HG03196 (cell line): ENCODE data around the gene NUDT21.
"Not testable (repeated sequence)": the region's sequence is repeated elsewhere in the genome, so short reads cannot be mapped to it uniquely, and the experiment has no call there.

Experiments used
- ATAC-seq: cut with Tn5 transposase; IDR thresholded peaks from one replicate; pipeline ENCODE4 v1.9.1; 2021; ENCODE audit not compliant: unreplicated experiment

NUDT21 gene

GRCh38 chr16:56450986-56451752 lies at the start of gene NUDT21, which contains the start of gene OGFOD1:
Gene NUDT21, minus strand, starts transcription at chr16:56451332. Its CDS starts 130 bp downstream, at chr16:56451202.
Gene OGFOD1, plus strand, starts transcription at chr16:56451554. Its CDS starts 59 bp downstream, at chr16:56451613.
- ATAC-seq, result peak; percentile 98

GRCh38 chr16:56493815-56494214 lies 42.7 kb upstream of the NUDT21 start:
- ATAC-seq, result no peak

GRCh38 chr16:56493126-56493525 lies 42.0 kb upstream of the NUDT21 start:
- no peak for ATAC-seq

- no peak for ATAC-seq
These were observed 40.6 kb upstream of the NUDT21 start for GRCh38 chr16:56491657-56492261.

GRCh38 chr16:56488868-56489267 lies 37.7 kb upstream of the NUDT21 start:
- ATAC-seq, result not testable (repeated sequence)

- no peak for ATAC-seq
These were observed 36.9 kb upstream of the NUDT21 start for GRCh38 chr16:56488035-56488434.

- ATAC-seq, result no peak
These were observed 32.3 kb upstream of the NUDT21 start for GRCh38 chr16:56483394-56483793.

GRCh38 chr16:56482683-56483236 lies 31.6 kb upstream of the NUDT21 start:
- ATAC-seq, result no peak

GRCh38 chr16:56481468-56482122 lies 30.5 kb upstream of the NUDT21 start:
- ATAC-seq, result no peak

GRCh38 chr16:56480776-56481467 lies 29.8 kb upstream of the NUDT21 start:
- no peak for ATAC-seq

- no peak for ATAC-seq
These were observed 28.3 kb upstream of the NUDT21 start for GRCh38 chr16:56479469-56479868.

GRCh38 chr16:56478281-56479049 lies 27.3 kb upstream of the NUDT21 start:
- ATAC-seq, result no peak

- no peak for ATAC-seq
These were observed 26.2 kb upstream of the NUDT21 start for GRCh38 chr16:56477096-56477878.

- ATAC-seq, result no peak
These were observed 24.1 kb upstream of the NUDT21 start for GRCh38 chr16:56475201-56475600.

GRCh38 chr16:56470666-56471065 lies 19.5 kb upstream of the NUDT21 start:
- no peak for ATAC-seq

- no peak for ATAC-seq
These were observed 19.1 kb upstream of the NUDT21 start for GRCh38 chr16:56470232-56470631.

- ATAC-seq, result no peak
These were observed 18.6 kb upstream of the NUDT21 start for GRCh38 chr16:56469748-56470147.

GRCh38 chr16:56468800-56469199 lies 17.7 kb upstream of the NUDT21 start:
- no peak for ATAC-seq

GRCh38 chr16:56466344-56466743 lies 15.2 kb upstream of the NUDT21 start:
- no peak for ATAC-seq
